Dermis microvascular lymphatic vessel endothelial cell (primary cell): ENCODE measurements around the gene CORO2A. TPM values are rescaled to one million over a fixed set of nuclear protein-coding genes. Genes with fewer than 3 reads are reported as not detected.
A peak's percentile ranks its signal among the peaks of the same experiment; 100 is the strongest.

Experiments used
- DNase-seq, 2 donors: peaks; one replicate each; pipeline versions ENCODE4 v3.0.0 to v3.0.0-alpha.2; 2010; ENCODE audit warnings: low read depth in 2 of 2
- total RNA-seq: library from RNA; depleted of rRNA; stranded (reverse); fragments of >200 nt; gene quantifications from 2 replicates; pipeline ENCODE4 v1.2.1, GENCODE V29; 2014

Gene CORO2A
- total RNA-seq, 1 donor from 2014 or later, result 0.51 TPM

- no peak for DNase-seq
These were observed 27.4 kb upstream of the CORO2A start for GRCh38 chr9:98219794-98220370.

DNA sequence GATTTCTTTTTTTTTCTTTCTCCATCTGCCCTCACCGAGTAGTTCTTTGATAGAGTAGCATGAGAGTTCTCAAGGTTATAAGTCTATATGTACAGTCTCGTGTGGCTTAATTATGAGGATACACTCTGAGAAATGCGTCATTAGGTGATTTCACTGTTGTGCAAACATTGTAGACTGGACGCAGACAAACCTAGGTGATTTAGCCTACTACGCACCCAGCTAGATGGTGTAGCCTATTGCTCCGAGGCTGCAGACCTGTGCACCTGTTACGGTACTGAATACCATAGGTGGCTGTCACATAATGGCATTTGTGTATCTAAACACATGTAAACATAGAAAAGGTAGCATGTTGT is 26.9 kb upstream of the CORO2A start:
- DNase-seq, result no peak

DNA sequence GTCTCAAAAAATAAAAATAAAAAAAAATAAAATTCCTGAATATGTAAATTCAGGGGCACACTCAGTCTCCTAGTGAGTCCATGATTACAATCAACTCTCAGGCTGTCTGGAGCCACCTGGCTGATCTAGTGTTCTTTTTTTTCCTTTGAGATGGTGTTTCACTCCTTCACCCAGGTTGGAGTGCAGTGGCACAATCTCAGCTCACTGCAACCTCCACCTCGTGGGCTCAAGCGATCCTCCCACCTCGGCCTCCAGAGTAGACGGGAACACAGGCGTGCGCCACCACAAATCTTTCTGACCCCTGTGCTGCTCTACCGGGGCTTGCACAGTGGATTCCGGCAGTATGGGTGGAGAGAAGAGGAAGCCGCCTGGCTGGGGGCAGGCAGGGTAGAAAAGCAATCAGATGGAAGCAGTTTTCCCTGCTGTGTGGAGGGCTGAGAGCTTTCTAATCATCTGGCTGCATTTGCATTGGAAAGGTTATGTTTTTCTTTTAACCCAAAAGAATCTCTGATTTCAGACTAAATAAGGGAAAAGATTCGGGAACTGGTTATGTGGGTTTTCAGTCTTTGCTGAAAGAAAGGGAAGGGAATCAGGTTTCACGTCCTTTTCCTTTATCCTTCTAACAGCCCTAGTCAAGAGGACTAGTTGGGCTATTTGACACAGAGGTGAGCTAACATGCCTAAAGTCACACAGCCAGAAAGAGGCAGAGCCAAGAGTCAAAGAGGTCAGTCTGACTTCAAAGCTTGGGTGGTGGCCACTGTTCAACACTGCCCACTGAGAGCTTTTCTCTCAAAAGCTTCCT is 26.3 kb upstream of the CORO2A start:
- no peak for DNase-seq

GRCh38 chr9:98217255-98217654 is 24.8 kb upstream of the CORO2A start:
- no peak for DNase-seq

DNA sequence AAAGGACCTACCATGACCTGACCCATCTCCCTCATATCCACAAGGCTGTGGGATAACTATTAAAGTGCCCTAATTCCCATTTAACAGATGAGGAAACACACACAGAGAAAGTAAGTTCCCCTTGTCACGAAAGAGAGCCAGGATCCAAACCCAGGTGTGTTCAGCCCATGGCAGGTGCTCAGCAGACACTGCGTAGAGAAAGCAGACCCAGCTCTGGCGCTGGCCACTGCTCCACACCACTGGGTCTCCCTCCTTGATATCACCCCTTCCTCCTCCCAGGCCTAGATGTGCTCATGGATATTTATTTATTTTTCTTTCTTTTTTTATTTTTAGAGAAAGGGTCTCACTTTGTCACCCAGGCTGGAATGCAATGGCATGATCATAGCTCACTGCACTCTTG is 24.0 kb upstream of the CORO2A start:
- DNase-seq, result no peak

- peak in 1 of 2 donors; percentile 42 for DNase-seq
These were observed 23.4 kb upstream of the CORO2A start for GRCh38 chr9:98215821-98216220.

DNA sequence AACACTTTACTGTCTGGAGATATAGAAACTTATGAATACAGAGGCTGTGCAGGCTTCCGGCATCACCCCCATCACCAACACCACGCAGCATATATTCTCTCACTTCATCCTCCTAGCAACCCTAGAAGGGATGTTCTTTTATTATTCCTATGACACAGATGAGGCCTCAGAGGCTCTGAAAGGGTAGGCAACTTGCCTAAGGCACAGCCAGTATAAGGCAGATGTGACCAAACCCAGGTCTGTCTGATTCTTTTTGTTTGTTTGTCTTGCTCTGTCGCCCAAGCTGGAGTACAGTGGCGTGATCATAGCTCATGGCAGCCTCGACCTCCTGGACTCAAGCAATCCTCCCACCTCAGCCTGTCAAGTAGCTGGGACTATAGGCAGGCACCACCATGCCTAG is 22.8 kb upstream of the CORO2A start:
- no peak for DNase-seq

- no peak for DNase-seq
These were observed 22.4 kb upstream of the CORO2A start for GRCh38 chr9:98214811-98215210.

DNA sequence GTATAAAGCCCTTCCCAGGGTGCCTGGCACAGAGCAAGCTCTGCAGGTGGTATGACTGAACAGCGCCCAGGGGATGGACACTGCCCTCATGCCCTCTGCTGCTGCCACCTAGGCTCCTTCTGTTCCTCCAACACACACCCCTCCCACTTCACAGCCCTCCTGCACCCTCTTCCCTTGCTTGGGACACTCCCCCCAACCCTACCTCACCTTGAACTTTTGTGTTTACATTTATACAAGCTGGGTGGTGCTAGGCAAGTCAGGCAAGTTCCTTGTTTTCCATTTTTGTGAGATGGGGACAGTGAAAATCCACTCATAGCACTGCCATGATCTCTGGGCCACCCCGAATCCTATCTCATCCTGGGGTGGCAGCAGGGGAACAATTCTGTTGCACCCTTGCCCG is 18.8 kb upstream of the CORO2A start:
- no peak for DNase-seq

DNA sequence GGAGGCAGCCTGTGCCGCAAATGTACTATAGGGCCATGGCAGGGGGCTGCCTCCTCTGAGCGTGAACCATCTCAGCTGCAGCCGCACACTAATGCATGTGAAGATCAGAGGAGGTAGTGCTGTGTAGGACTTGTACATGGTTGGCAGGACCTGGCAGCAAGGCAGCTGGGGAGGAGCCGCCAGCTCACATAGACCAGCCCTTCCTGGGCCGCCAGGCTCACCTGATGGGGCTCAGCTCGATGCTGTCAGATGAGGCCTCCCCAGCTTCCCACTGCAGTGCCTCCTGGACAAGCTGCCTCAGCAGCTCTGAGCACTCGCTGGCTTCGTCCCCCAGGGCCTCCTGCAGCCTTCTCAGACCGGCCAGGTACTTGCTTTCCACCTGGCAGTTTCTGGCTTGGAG is 18.0 kb upstream of the CORO2A start:
- DNase-seq, result no peak

DNA sequence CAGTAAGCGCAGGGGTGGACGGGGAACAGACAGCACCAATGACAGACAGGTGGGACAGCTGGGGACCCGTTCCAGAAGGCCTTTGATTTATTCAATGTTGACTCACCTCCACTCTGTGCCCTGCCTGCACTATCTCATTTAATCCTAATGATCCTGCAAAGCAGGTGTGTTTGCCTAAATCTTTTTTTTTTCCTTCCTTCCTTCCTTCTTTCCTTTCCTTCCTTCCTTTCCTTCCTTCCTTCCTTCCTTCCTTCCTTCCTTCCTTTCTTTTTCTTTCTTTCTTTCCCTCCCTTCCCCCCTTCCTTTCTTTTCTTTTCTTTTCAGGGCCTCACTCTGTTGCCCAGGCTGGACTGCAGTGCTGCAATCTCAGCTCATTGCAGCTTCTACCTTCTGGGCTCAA is 17.1 kb upstream of the CORO2A start:
- DNase-seq, result no peak

GRCh38 chr9:98208635-98209034 is 16.2 kb upstream of the CORO2A start:
- DNase-seq, result no peak

GRCh38 chr9:98207606-98208005 is 15.2 kb upstream of the CORO2A start:
- no peak for DNase-seq

GRCh38 chr9:98206754-98207153 is 14.3 kb upstream of the CORO2A start:
- DNase-seq, result no peak

DNA sequence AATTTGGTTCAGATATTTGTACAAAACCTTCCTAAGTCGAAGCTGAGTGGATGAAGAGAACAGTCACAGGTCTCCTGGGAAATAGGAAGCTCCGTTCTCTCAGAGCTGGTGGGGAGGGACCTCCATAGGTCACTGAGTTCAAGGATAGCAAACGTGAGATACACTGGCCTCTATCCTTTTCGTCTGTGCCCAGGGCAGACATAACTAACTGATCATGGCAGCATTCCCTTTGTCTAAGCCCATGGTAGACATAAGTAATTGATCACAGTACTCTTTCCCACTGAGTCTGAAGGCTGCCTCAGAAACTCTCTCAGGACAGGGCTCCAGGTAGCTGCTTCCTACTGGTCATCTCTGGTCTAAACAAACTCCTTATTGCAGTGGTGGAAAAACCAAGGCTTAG is 12.3 kb upstream of the CORO2A start:
- DNase-seq, result no peak

- no peak for DNase-seq
These were observed 10.7 kb upstream of the CORO2A start for GRCh38 chr9:98203153-98203552.

- no peak for DNase-seq
These were observed 9.8 kb upstream of the CORO2A start for GRCh38 chr9:98202252-98202651.

DNA sequence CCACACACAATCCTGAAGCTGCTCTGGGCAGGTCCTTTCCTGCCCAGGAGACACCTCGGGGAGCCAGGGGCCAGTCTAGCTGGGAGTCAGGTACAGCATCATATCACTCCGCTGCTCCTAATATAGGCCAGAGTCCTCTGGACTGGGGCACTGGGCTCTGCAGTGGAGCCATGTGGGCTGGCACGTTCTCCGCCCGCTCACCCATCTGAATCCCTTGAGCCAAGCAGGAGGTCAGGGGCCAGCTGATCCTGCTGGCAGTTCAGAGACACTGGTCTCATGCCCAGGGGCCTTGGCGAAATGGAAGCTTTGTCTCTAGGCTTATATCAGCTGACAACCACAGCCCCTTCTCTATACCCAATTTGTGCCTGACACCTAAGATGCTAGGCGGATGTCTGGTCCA is 9.3 kb upstream of the CORO2A start:
- no peak for DNase-seq

GRCh38 chr9:98201102-98201501 is 8.7 kb upstream of the CORO2A start:
- no peak for DNase-seq

DNA sequence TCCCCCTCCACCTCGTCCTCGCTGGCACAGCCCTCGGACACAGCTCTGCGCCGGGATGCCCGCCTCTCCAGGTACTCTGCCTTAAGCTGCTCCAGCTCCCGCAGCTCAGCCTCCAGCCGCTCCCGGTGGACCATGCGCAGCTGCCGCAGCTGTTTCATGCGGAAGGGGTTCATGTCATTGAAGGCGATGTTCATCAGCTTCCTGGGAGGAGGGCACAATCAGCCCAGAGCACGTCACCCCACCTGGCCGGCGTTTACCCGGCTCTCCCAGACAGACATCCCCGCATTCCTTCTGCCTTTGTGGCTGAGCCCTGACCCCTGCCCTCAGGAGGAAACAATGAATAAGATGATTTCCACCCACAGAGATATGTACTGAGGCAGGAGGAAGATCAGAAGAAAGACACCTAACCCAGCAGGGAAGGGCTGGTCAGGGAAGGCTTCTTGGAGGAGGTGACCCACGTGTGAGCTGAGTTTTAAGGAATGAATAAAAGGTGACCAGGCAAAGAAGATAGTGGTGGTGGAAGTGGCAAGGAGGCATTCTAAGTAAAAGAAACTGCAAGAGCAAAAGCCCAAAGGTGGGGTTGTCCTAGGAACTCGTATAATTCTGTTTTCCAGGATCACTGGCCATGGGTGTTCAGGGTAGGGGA is 7.1 kb upstream of the CORO2A start:
- peak in 1 of 2 donors; percentile 12 for DNase-seq

DNA sequence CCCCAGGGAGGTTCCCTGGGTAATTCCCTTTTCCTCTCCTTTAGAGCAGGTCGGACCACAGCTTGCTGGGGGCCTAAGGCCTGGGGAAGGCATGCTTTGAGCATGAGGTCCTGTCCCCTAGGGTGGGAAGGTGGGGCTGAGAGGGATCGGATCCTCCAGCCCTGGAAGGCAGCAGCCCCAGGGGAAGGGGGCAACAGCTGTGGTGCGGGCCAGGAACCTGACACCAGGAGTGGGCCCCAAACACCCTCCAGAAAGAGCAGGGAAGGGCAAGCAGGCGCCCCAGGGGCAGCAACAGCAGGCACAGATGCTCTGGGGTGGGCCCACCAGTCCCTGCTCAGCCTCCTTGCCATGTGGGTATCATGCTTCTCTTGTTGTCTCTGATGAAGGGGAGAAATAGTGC is 3.2 kb upstream of the CORO2A start:
- DNase-seq, result no peak

DNA sequence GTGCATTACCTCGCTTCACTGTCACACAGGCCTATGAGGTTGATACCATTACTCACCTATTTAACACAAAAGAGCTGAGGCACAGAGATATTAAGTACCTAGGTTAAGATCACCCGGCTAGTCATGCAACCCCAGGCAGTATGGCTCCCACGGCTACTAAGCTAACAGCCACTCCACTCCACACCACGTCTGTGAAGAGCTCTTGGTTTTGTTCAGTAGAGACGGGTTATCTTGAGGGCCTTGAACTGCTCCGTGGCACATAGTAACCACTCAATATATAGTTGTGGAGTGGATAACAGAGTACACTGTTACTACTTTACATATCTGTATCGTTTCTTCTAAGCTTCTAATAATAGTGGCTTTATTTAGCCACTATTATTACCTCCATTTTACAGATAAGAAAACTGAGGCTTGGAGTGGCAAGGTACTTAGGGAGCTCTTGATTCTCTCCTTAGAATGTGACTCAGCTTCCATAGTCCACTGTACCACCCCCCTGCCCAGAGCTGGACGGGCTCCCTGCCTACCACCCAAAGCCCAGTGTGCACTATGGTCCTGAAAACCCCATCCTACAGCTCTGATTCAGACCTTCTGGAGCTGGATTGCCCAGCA is 1.0 kb upstream of the CORO2A start:
- DNase-seq, result no peak
